OCI-LY1 (cell line): ENCODE results near the gene KIAA1328.

ENCODE experiments used
- H2AFZ ChIP-seq: fragments of 200-600 bp; sonication (generic), shearing (Covaris generic); 2 replicates; pipeline ENCODE4 v1.6.0; 2014; ENCODE audit warnings: antibody characterized with exemption, mild to moderate bottlenecking, low read length
- H3F3A ChIP-seq: fragments of 200-600 bp; sonication (generic), shearing (Covaris generic); 2 replicates; pipeline ENCODE4 v1.6.0; 2014; ENCODE audit warnings: mild to moderate bottlenecking, antibody characterized with exemption, low read length, moderate library complexity; ENCODE audit not compliant: insufficient read depth
- H3K27ac ChIP-seq: fragments of 200-600 bp; sonication (generic); 2 replicates; pipeline ENCODE4 v1.5.1; 2014; ENCODE audit warnings: low read length, mixed run types, mild to moderate bottlenecking, low read depth; ENCODE audit not compliant: poor library complexity, severe bottlenecking
- H3K27me3 ChIP-seq: fragments of 200-600 bp; sonication (generic); 2 replicates; pipeline ENCODE4 v1.6.0; 2014; ENCODE audit warnings: antibody characterized with exemption, mild to moderate bottlenecking, low read length, moderate library complexity; ENCODE audit not compliant: insufficient read depth
- H3K36me3 ChIP-seq: fragments of 200-600 bp; sonication (generic); 2 replicates; pipeline ENCODE4 v1.6.1; 2014; ENCODE audit warnings: mild to moderate bottlenecking, antibody characterized with exemption, low read length, moderate library complexity, mixed read lengths; ENCODE audit not compliant: insufficient read depth
- H3K4me1 ChIP-seq: fragments of 200-600 bp; sonication (generic); 2 replicates; pipeline ENCODE4 v1.5.1; 2014; ENCODE audit warnings: mild to moderate bottlenecking, low read length, moderate library complexity; ENCODE audit not compliant: insufficient read depth, severe bottlenecking
- H3K4me2 ChIP-seq: fragments of 200-600 bp; sonication (generic), shearing (Covaris generic); 2 replicates; pipeline ENCODE4 v1.6.1; 2014; ENCODE audit warnings: low read length
- H3K4me3 ChIP-seq: fragments of 200-600 bp; sonication (generic); 2 replicates; pipeline ENCODE4 v1.5.1; 2014; ENCODE audit warnings: low read length, low read depth, mild to moderate bottlenecking, mixed read lengths; ENCODE audit not compliant: poor library complexity, severe bottlenecking
- H3K79me2 ChIP-seq: fragments of 200-600 bp; shearing (Covaris generic); 2 replicates; pipeline ENCODE4 v1.6.1; 2016; ENCODE audit warnings: mixed run types, low read length, mixed read lengths; ENCODE audit not compliant: insufficient read depth
- H3K9ac ChIP-seq: fragments of 200-600 bp; sonication (generic), shearing (Covaris generic); 2 replicates; pipeline ENCODE4 v1.6.1; 2014; ENCODE audit warnings: mild to moderate bottlenecking, low read length, mixed read lengths
- H3K9me2 ChIP-seq: fragments of 200-600 bp; sonication (generic), shearing (Covaris generic); 2 replicates; pipeline ENCODE4 v1.6.1; 2014; ENCODE audit warnings: low read depth, mild to moderate bottlenecking, low read length, mixed read lengths
- H3K9me3 ChIP-seq: fragments of 200-600 bp; shearing (Covaris generic); 2 replicates; pipeline ENCODE4 v1.6.1; 2014; ENCODE audit warnings: low read length, mixed read lengths
- H4K20me1 ChIP-seq: fragments of 200-600 bp; sonication (generic), shearing (Covaris generic); 2 replicates; pipeline ENCODE4 v1.6.0; 2016; ENCODE audit warnings: mild to moderate bottlenecking, low read length; ENCODE audit not compliant: insufficient read depth
- EZH2 ChIP-seq: fragments of 200-600 bp; sonication (generic), shearing (Covaris generic); IDR thresholded peaks from 2 replicates; pipeline ENCODE4 v1.8.0; 2017; ENCODE audit warnings: borderline replicate concordance, mixed run types, mild to moderate bottlenecking, antibody characterized with exemption, low read length, moderate library complexity, mixed read lengths
- TF ChIP-seq, protein P1 (sequence below): fragments of 200-600 bp; sonication (generic), shearing (Covaris generic); IDR thresholded peaks from 2 replicates; pipeline ENCODE4 v1.5.1; 2017; ENCODE audit warnings: mild to moderate bottlenecking, antibody characterized with exemption, low read length, moderate library complexity, mixed read lengths

KIAA1328 gene

DNA sequence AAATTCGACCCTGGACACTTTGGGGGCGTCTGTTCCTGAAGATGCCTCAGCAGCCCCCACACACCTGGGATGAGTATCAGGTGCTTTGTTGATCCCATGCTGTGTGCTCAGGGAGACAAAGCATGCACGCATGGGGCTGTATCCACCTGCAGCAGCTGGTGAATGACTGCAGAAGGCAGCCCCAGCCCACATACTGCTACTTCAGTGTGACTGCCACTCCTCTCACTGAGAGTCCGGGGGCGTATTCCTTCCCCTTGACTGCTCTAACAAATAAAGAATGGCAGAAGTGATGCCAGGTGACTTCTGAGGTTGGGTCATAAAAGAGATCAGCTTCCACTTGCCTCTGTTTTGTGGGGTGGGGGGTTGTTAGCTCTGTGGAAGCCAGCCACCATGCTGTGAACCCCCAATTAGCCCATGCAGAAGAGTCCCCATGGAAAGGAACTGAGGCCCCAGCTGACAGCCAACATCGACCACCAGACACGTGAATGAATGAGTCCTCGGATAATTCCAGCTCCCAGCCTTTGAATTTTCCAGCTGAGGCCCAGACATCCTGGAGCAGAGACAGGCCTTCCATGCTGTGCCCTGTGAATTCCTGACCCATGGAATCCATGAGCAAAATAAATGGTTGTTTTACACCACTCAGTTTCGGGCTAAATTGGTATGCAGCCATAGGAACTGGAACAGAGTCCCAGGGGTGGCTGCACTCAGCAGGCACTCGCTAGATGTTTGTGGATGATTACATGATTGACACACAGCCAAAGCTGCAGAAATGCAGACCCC lies 447.4 kb downstream of the KIAA1328 start:
- no peaks in the 10 kb centered on the region for H3F3A ChIP-seq
- TF ChIP-seq, protein P1, sequence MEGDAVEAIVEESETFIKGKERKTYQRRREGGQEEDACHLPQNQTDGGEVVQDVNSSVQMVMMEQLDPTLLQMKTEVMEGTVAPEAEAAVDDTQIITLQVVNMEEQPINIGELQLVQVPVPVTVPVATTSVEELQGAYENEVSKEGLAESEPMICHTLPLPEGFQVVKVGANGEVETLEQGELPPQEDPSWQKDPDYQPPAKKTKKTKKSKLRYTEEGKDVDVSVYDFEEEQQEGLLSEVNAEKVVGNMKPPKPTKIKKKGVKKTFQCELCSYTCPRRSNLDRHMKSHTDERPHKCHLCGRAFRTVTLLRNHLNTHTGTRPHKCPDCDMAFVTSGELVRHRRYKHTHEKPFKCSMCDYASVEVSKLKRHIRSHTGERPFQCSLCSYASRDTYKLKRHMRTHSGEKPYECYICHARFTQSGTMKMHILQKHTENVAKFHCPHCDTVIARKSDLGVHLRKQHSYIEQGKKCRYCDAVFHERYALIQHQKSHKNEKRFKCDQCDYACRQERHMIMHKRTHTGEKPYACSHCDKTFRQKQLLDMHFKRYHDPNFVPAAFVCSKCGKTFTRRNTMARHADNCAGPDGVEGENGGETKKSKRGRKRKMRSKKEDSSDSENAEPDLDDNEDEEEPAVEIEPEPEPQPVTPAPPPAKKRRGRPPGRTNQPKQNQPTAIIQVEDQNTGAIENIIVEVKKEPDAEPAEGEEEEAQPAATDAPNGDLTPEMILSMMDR: no peak
- no peak for TF ChIP-seq EZH2
- H3K4me2 ChIP-seq: no peak overlapping the region
- no peak overlapping the region for H2AFZ ChIP-seq
- H3K27ac ChIP-seq: no peak overlapping the region
- no peaks in the 10 kb centered on the region for H3K4me1 ChIP-seq
- no peaks in the 10 kb centered on the region for H4K20me1 ChIP-seq
- no peaks in the 10 kb centered on the region for H3K9me3 ChIP-seq
- no peak overlapping the region for H3K4me3 ChIP-seq
- no peak overlapping the region for H3K9ac ChIP-seq
- H3K79me2 ChIP-seq: no peaks in the 10 kb centered on the region
- no peaks in the 10 kb centered on the region for H3K27me3 ChIP-seq
- no peaks in the 10 kb centered on the region for H3K36me3 ChIP-seq
- no peaks in the 10 kb centered on the region for H3K9me2 ChIP-seq

DNA sequence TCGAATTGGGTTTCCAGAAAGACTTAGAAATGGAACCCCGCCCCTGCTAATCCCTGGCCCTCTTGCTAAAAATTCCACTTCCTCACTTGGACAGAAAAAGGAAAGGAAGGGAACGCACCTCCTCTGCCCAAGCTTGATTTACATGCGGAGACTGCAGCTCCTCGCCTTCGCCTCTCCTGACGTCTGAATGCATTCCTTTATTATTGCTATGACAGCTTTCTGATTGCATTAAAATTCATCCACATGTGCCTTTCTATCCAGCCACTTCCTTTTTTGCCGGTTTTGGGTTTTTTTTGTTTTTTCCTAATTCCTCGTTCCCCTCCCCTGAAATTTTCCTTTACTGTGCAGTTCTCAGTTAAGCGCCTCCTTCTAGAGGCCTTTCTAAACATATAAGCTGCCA lies 448.9 kb downstream of the KIAA1328 start:
- H3K9ac ChIP-seq: no peak overlapping the region
- H3K27ac ChIP-seq: no peak overlapping the region
- no peak overlapping the region for H3K4me2 ChIP-seq
- H3K4me3 ChIP-seq: no peak overlapping the region
- no peaks in the 10 kb centered on the region for H4K20me1 ChIP-seq
- no peaks in the 10 kb centered on the region for H3K27me3 ChIP-seq
- no peaks in the 10 kb centered on the region for H3K79me2 ChIP-seq
- H3F3A ChIP-seq: no peaks in the 10 kb centered on the region
- H3K9me2 ChIP-seq: no peaks in the 10 kb centered on the region
- H3K9me3 ChIP-seq: no peaks in the 10 kb centered on the region
- TF ChIP-seq, protein P1: no peak
- TF ChIP-seq EZH2: no peak
- H3K4me1 ChIP-seq: no peaks in the 10 kb centered on the region
- no peaks in the 10 kb centered on the region for H3K36me3 ChIP-seq
- no peak overlapping the region for H2AFZ ChIP-seq
